Adrenal gland (tissue), 19 donors: ENCODE measurements around the gene NOP14. TPM values are rescaled to one million over a fixed set of nuclear protein-coding genes. Genes with fewer than 3 reads are reported as not detected.

Source experiments
- DNase-seq, 7 donors: peaks; one replicate each; pipeline ENCODE4 v3.0.0-alpha.2; 2019 to 2020
- H3K27ac ChIP-seq, 5 donors: fragments of 200-600 bp; sonication (generic) in 4 of 5; 1 replicate in 3 of 5; 2 replicates in 2 of 5; pipeline versions ENCODE4 v1.5.1 to v1.8.0; 2016 to 2020; ENCODE audit warnings: mild to moderate bottlenecking in 1 of 5
- H3K27me3 ChIP-seq: fragments of 200-600 bp; 2 replicates; pipeline ENCODE4 v1.8.0; 2021
- H3K36me3 ChIP-seq, 2 donors: fragments of 200-600 bp; replicated peaks in 1 of 2; 1 replicate in 1 of 2; 2 replicates in 1 of 2; pipeline versions ENCODE4 v1.5.1 to v1.8.0; 2018 to 2022
- H3K4me1 ChIP-seq, 2 donors: fragments of 200-600 bp; replicated peaks in 1 of 2; 1 replicate in 1 of 2; 2 replicates in 1 of 2; pipeline versions ENCODE4 v1.5.1 to v1.8.0; 2018 to 2021
- H3K4me3 ChIP-seq, 4 donors: fragments of 200-600 bp; sonication (generic) in 3 of 4; one replicate each; pipeline ENCODE4 v1.5.1; 2016 to 2018
- H3K9me3 ChIP-seq, 3 donors: fragments of 200-600 bp; sonication (generic) in 1 of 3; replicated peaks in 1 of 3; 1 replicate in 2 of 3; 2 replicates in 1 of 3; pipeline versions ENCODE4 v1.5.1 to v1.8.0; 2016 to 2021
- POLR2A ChIP-seq, 2 donors: fragments of 450-650 bp; IDR thresholded peaks; one replicate each; pipeline ENCODE4 v1.6.1; 2017; ENCODE audit warnings: antibody characterized with exemption in 2 of 2, mild to moderate bottlenecking in 2 of 2, moderate library complexity in 1 of 2
- WGBS, 4 donors: extraction: QIAGEN DNeasy Blood & Tissue Kit in 2 of 4; methylation state at CpG; one replicate each; pipeline versions ENCODE4 v1.1.5 to v1.1.7; 2013 to 2017; 5-methylcytosine and 5-hydroxymethylcytosine counted together
- intact Hi-C, 2 donors: fragments of 100-400 bp; cut with DNase I; formaldehyde crosslinking; loops; one replicate each; pipeline versions ENCODE4 v1.14.1 to v1.15.0; 2022 to 2023
- long read RNA-seq, 10 donors: library from polyadenylated mRNA in 3 of 10; unstranded in 2 of 10; stranded (forward) in 1 of 10; transcript quantifications; one replicate each; pipeline ENCODE4 v2.0.0 and lab custom pipeline, GENCODE V29; 2021 to 2026
- polyA plus RNA-seq, 3 donors: library from polyadenylated mRNA; stranded (reverse); fragments of 200-250 nt in 2 of 3; fragments of 350-450 nt in 1 of 3; fragmentation: Illumina TruSeq in 1 of 3; extraction: RNeasy Lipid Tissue Mini Kit (QIAGEN cat#74804) in 1 of 3; gene quantifications; one replicate each; pipeline ENCODE4 v1.2.3, GENCODE V29; 2013 to 2014
- total RNA-seq, 9 donors: library from RNA; depleted of rRNA in 4 of 9; stranded (reverse); fragments of >200 nt in 4 of 9; fragments of 120-200 nt in 1 of 9; fragmentation: NEBNext Ultra II Directional in 1 of 9; extraction: Animal tissue kit (Norgen Biotek cat#: 25700) in 1 of 9; gene quantifications; one replicate each; pipeline versions ENCODE4 v1.1.0 to v1.2.4, GENCODE V29; 2013 to 2023
- TF ChIP-seq, protein P1 (sequence below), 6 experiments: fragments of 450-650 bp in 4 of 6; fragments of 200-600 bp in 2 of 6; sonication (generic) in 1 of 6; IDR thresholded peaks; 1 replicate in 5 of 6; 2 replicates in 1 of 6; pipeline versions ENCODE4 v1.5.1 to v1.8.0; 2016 to 2021; ENCODE audit warnings: antibody characterized with exemption in 6 of 6, mild to moderate bottlenecking in 2 of 6, moderate library complexity in 1 of 6
- donor health status: healthy with polysubstance abuse.
- donor health status: Bipolar disorder and iron deficiency.
- donor health status: DM: yes; HTN: yes; CAD: no.
- donor health status: DM: no; HTN: no; CAD: no.
- donor health status: DM: no; HTN: no; CAD: no.
- donor health status: DM: yes; HTN: yes; CAD: no.

The NOP14 gene
- total RNA-seq (10 to 100 TPM; 16.4 to 56.5 (median 25.5) TPM), polyA plus RNA-seq (10 to 100 TPM; 20.9 to 41.6 (median 25.5) TPM)
- long read RNA-seq, donor 1, partial matches to known transcripts: 14 of 27 reads
- long read RNA-seq, donor 1, other reads (novel, unspliced or antisense): 13 of 27 reads
- long read RNA-seq, donor 2, partial matches to known transcripts: 0 of 5 reads
- long read RNA-seq, donor 2, other reads (novel, unspliced or antisense): 5 of 5 reads
- long read RNA-seq, donor 3, partial matches to known transcripts: 10 of 11 reads
- long read RNA-seq, donor 3, other reads (novel, unspliced or antisense): 0 of 11 reads
- long read RNA-seq, donor 4, partial matches to known transcripts: 5 of 7 reads
- long read RNA-seq, donor 4, other reads (novel, unspliced or antisense): 0 of 7 reads
- long read RNA-seq, donor 5, transcript NOP14-203 (18 exons, 3,538 nt): major isoform, 22 of 35 reads
- long read RNA-seq, donor 5, partial matches to known transcripts: 1 of 35 reads
- long read RNA-seq, donor 5, other reads (novel, unspliced or antisense): 8 of 35 reads
- long read RNA-seq, donor 6, partial matches to known transcripts: 1 of 1 reads
- long read RNA-seq, donor 6, other reads (novel, unspliced or antisense): 0 of 1 reads
- long read RNA-seq, donor 7, partial matches to known transcripts: 0 of 1 reads
- long read RNA-seq, donor 7, other reads (novel, unspliced or antisense): 0 of 1 reads
- long read RNA-seq, donor 8, partial matches to known transcripts: 14 of 18 reads
- long read RNA-seq, donor 8, other reads (novel, unspliced or antisense): 0 of 18 reads
- long read RNA-seq, donor 9, partial matches to known transcripts: 14 of 14 reads
- long read RNA-seq, donor 9, other reads (novel, unspliced or antisense): 0 of 14 reads
- long read RNA-seq, donor 10, partial matches to known transcripts: 0 of 22 reads
- long read RNA-seq, donor 10, other reads (novel, unspliced or antisense): 21 of 22 reads

DNA sequence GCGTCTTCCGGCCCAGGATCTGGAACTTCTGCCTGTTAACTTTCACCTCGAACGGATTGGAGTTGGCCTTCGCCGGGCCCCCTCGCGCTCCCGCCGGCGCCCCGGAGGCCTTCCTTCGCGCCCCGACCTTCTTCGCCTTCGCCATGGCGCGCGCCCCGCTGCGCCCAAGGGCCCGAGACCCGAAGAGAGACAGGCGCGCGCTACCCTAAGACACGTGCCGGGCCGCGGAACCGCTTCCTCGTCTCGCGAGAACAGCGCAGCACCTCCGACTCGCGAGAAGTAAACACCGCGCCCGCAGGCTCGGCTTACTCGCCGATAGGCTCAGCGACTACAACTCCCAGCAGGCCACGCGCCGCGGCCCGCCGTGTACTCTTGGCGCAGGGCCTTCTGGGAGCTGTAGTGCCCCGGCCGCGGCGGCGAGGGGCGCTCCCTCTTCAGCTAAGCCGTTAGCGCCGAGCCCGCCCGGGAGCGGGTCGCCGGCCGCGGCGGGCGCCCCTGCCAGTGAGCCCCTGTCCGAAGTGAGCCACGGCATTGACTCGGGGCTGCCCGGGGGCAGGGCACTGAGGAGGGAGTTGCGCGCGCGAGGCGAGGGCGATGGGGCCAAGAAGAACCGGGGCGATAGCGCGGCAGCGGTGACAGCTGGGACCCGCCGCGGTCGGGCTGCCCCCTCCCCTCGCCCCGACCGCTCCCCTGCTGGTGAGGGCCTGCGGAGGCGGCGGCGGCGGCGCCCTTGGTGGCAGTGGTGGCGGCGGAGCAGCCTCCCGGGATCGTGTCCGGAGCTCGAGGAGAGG, at the start of gene NOP14, which contains the start of gene GRK4:
Gene NOP14, minus strand, starts transcription at position 232 of the 791 bp plus-strand sequence. Its CDS starts 87 bp downstream, at position 145.
Gene GRK4, plus strand, starts transcription at position 397 of the 791 bp plus-strand sequence. CDS start 500 bp downstream, outside the sequence.
- DNase-seq: peak; percentile 98 to 99 (median 98)
- peak within 1 kb of the TSS; percentile 83 to 95 (median 89) for H3K27ac ChIP-seq
- peak; percentile 50 to 79 for TF ChIP-seq POLR2A (IDR thresholded peaks at IDR 0.05)
- TF ChIP-seq, protein P1, sequence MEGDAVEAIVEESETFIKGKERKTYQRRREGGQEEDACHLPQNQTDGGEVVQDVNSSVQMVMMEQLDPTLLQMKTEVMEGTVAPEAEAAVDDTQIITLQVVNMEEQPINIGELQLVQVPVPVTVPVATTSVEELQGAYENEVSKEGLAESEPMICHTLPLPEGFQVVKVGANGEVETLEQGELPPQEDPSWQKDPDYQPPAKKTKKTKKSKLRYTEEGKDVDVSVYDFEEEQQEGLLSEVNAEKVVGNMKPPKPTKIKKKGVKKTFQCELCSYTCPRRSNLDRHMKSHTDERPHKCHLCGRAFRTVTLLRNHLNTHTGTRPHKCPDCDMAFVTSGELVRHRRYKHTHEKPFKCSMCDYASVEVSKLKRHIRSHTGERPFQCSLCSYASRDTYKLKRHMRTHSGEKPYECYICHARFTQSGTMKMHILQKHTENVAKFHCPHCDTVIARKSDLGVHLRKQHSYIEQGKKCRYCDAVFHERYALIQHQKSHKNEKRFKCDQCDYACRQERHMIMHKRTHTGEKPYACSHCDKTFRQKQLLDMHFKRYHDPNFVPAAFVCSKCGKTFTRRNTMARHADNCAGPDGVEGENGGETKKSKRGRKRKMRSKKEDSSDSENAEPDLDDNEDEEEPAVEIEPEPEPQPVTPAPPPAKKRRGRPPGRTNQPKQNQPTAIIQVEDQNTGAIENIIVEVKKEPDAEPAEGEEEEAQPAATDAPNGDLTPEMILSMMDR (IDR thresholded peaks at IDR 0.05): peak in 3 of 6 experiments; percentile 11 to 36 (median 13)
- H3K9me3 ChIP-seq: no peaks in the 10 kb centered on the region
- no peaks in the 10 kb centered on the region for H3K36me3 ChIP-seq
- intact Hi-C loops: no loop called here
- no peaks in the 10 kb centered on the region for H3K27me3 ChIP-seq
- 0 to 1% (median 0%) methylated on average over 24 to 105 of the region's 105 CpGs for WGBS, 4 donors
- H3K4me1 ChIP-seq: peaks cover 12 to 25% of the 10 kb centered on the region in 2 donors
- H3K4me3 ChIP-seq: peak within 1 kb of the TSS; percentile 54 to 93 (median 71)

- no peak for DNase-seq
- peak overlapping the region in 2 of 5 donors; percentile 37 to 64 for H3K27ac ChIP-seq
- intact Hi-C loops: no loop called here
These were observed 48.4 kb upstream of the NOP14 start for GRCh38 chr4:3011456-3012220.

DNA sequence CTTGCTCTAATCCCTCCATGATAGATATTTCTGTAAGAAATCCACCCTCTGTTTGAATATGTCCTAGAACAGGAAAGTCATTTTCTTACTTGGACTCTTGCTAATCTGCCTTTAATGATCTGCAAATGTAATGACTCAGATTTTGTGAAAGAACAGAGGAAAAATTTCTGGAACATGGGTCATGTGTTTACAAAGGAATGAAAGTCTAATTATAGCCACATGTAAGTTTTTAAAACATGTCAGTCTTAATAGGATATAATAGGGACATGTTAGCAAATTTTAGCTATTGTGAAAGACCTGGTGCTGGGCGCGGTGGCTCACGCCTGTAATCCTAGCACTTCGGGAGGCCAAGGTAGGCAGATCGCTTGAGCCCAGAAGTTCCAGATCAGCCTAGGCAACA, 47.8 kb upstream of the NOP14 start:
- H3K4me1 ChIP-seq: peaks cover 0 to 12% of the 10 kb centered on the region in 2 donors
- 73 to 89% (median 84%) methylated on average over 5 of the region's 5 CpGs for WGBS, 4 donors
- peak in 6 of 7 donors; percentile 21 to 68 (median 30) for DNase-seq
- TF ChIP-seq, protein P1 (IDR thresholded peaks at IDR 0.05): no peak
- TF ChIP-seq POLR2A (IDR thresholded peaks at IDR 0.05): no peak
- no peaks in the 10 kb centered on the region for H3K36me3 ChIP-seq
- intact Hi-C loops: no loop called here
- H3K4me3 ChIP-seq: no peak overlapping the region
- H3K27me3 ChIP-seq: no peaks in the 10 kb centered on the region
- H3K27ac ChIP-seq: peak overlapping the region in 4 of 5 donors; percentile 25 to 64 (median 54)
- no peaks in the 10 kb centered on the region for H3K9me3 ChIP-seq

More at GRCh38 chr4:3011456-3012220, 48.4 kb upstream of the NOP14 start:
- H3K27me3 ChIP-seq: no peaks in the 10 kb centered on the region
- no peaks in the 10 kb centered on the region for H3K9me3 ChIP-seq
- no peaks in the 10 kb centered on the region for H3K36me3 ChIP-seq
- H3K4me3 ChIP-seq: no peak overlapping the region
- TF ChIP-seq, protein P1 (IDR thresholded peaks at IDR 0.05): no peak
- TF ChIP-seq POLR2A (IDR thresholded peaks at IDR 0.05): no peak
- 87 to 94% (median 91%) methylated on average over 17 of the region's 17 CpGs for WGBS, 4 donors
- peaks cover 0 to 12% of the 10 kb centered on the region in 2 donors for H3K4me1 ChIP-seq
